ENCODE results near the gene HDAC4.

The HDAC4 gene

GRCh38 chr2:239061824-239062570 is 338.8 kb downstream of the HDAC4 start:
- DNase-seq (ENCODE audit: low read depth) = no peak

GRCh38 chr2:239061121-239061666 is 339.6 kb downstream of the HDAC4 start:
- no peak for DNase-seq (ENCODE audit: low read depth)

GRCh38 chr2:239060676-239061075 is 340.1 kb downstream of the HDAC4 start:
- DNase-seq (ENCODE audit: low read depth) = no peak

GRCh38 chr2:239059854-239060253 is 341.0 kb downstream of the HDAC4 start:
- no peak for DNase-seq (ENCODE audit: low read depth)

- DNase-seq (ENCODE audit: low read depth) = no peak
These were observed 342.1 kb downstream of the HDAC4 start for GRCh38 chr2:239058766-239059165.

GRCh38 chr2:239057533-239057932 is 343.3 kb downstream of the HDAC4 start:
- no peak for DNase-seq (ENCODE audit: low read depth)

GRCh38 chr2:239056611-239057010 is 344.2 kb downstream of the HDAC4 start:
- no peak for DNase-seq (ENCODE audit: low read depth)

GRCh38 chr2:239055756-239056493 is 344.9 kb downstream of the HDAC4 start:
- no peak for DNase-seq (ENCODE audit: low read depth)

- no peak for DNase-seq (ENCODE audit: low read depth)
These were observed 345.9 kb downstream of the HDAC4 start for GRCh38 chr2:239054921-239055320.

- no peak for DNase-seq (ENCODE audit: low read depth)
These were observed 346.9 kb downstream of the HDAC4 start for GRCh38 chr2:239053801-239054503.

- no peak for DNase-seq (ENCODE audit: low read depth)
These were observed 347.8 kb downstream of the HDAC4 start for GRCh38 chr2:239052798-239053665.

- no peak for DNase-seq (ENCODE audit: low read depth)
These were observed 348.9 kb downstream of the HDAC4 start for GRCh38 chr2:239051891-239052445.

- DNase-seq (ENCODE audit: low read depth) = no peak
These were observed 350.6 kb downstream of the HDAC4 start for GRCh38 chr2:239050252-239050649.

- DNase-seq (ENCODE audit: low read depth) = no peak
These were observed 351.2 kb downstream of the HDAC4 start for GRCh38 chr2:239049421-239050251.

- DNase-seq (ENCODE audit: low read depth) = no peak
These were observed 352.1 kb downstream of the HDAC4 start for GRCh38 chr2:239048736-239049135.

- DNase-seq (ENCODE audit: low read depth) = no peak
These were observed 353.0 kb downstream of the HDAC4 start for GRCh38 chr2:239047861-239048260.

- DNase-seq (ENCODE audit: low read depth) = no peak
These were observed 353.4 kb downstream of the HDAC4 start for GRCh38 chr2:239047420-239047819.

- no peak for DNase-seq (ENCODE audit: low read depth)
These were observed 354.0 kb downstream of the HDAC4 start for GRCh38 chr2:239046822-239047221.

- no peak for DNase-seq (ENCODE audit: low read depth)
These were observed 356.5 kb downstream of the HDAC4 start for GRCh38 chr2:239044336-239044735.

GRCh38 chr2:239043326-239043725 is 357.5 kb downstream of the HDAC4 start:
- no peak for DNase-seq (ENCODE audit: low read depth)
